HEK293 (cell line): ENCODE data around the gene DBX1.

Experiments used
- CTCF ChIA-PET: fragments of 350-600 bp; formaldehyde crosslinking; extraction: SDS; loops from one replicate; lab custom pipeline; 2021; ENCODE audit warnings: antibody characterized with exemption; lab: Yijun Ruan, JAX
- POLR2A ChIA-PET: fragments of 300-600 bp; formaldehyde crosslinking; extraction: SDS; loops from one replicate; lab custom pipeline; 2020; ENCODE audit warnings: antibody characterized with exemption, inconsistent platforms; lab: Yijun Ruan, JAX
- H3K27ac ChIP-seq: fragments of 200-500 bp; sonication (Bioruptor generic); 2 replicates; pipeline ENCODE4 v1.5.1; 2014; ENCODE audit warnings: low read depth, low read length, control low read depth, inconsistent platforms; ENCODE audit errors: extremely low read depth
- H3K36me3 ChIP-seq, 2 experiments: fragments of 200-500 bp in 1 of 2; sonication (Bioruptor generic) in 1 of 2; 1 replicate in 1 of 2; 2 replicates in 1 of 2; pipeline ENCODE4 v1.5.1; 2014 to 2017; ENCODE audit warnings: inconsistent platforms in 2 of 2, low read length in 2 of 2; ENCODE audit not compliant: control insufficient read depth in 2 of 2, insufficient read depth in 1 of 2
- H3K4me1 ChIP-seq: fragments of 200-500 bp; sonication (Bioruptor generic); 2 replicates; pipeline ENCODE4 v1.5.1; 2014; ENCODE audit warnings: mild to moderate bottlenecking, low read length, inconsistent platforms; ENCODE audit not compliant: control insufficient read depth, insufficient read depth
- H3K4me3 ChIP-seq: 2 replicates; pipeline ENCODE4 v1.5.1; 2011; ENCODE audit warnings: low read depth, mild to moderate bottlenecking, control low read depth, low read length, moderate library complexity
- H3K9me3 ChIP-seq: fragments of 200-500 bp; sonication (Bioruptor generic); 2 replicates; pipeline ENCODE4 v1.5.1; 2014; ENCODE audit warnings: low read depth, low read length, inconsistent platforms; ENCODE audit not compliant: control insufficient read depth, insufficient read depth
- GFI1B ChIP-seq: fragments of 450-650 bp; formaldehyde crosslinking; IDR thresholded peaks from 2 replicates; pipeline ENCODE4 v1.5.1; 2016; ENCODE audit warnings: missing biosample characterization, missing genetic modification characterization
- HOXD13 ChIP-seq: sonication (generic); formaldehyde crosslinking; IDR thresholded peaks from 2 replicates; pipeline ENCODE4 v1.8.0; 2022; ENCODE audit warnings: missing genetic modification reagents, borderline replicate concordance
- KLF8 ChIP-seq: fragments of 450-650 bp; formaldehyde crosslinking; IDR thresholded peaks from 2 replicates; pipeline ENCODE4 v1.5.1; 2016; ENCODE audit warnings: missing biosample characterization, missing genetic modification characterization
- REPIN1 ChIP-seq: fragments of 450-650 bp; formaldehyde crosslinking; IDR thresholded peaks from 2 replicates; pipeline ENCODE4 v1.5.1; 2017; ENCODE audit warnings: missing biosample characterization, missing genetic modification characterization, low read depth
- SETDB1 ChIP-seq: IDR thresholded peaks from one replicate; pipeline ENCODE4 v1.6.1; 2017; ENCODE audit warnings: mild to moderate bottlenecking, low read length, moderate library complexity, mixed read lengths; ENCODE audit not compliant: insufficient read length
- YY1 ChIP-seq: fragments of 450-650 bp; formaldehyde crosslinking; IDR thresholded peaks from 2 replicates; pipeline ENCODE4 v1.5.1; 2018; ENCODE audit warnings: missing biosample characterization, missing genetic modification characterization
- ZBTB48 ChIP-seq: fragments of 450-650 bp; formaldehyde crosslinking; IDR thresholded peaks from 2 replicates; pipeline ENCODE4 v1.5.1; 2016; ENCODE audit warnings: missing biosample characterization, missing genetic modification characterization
- ZFP3 ChIP-seq: fragments of 450-650 bp; formaldehyde crosslinking; IDR thresholded peaks from 2 replicates; pipeline ENCODE4 v1.5.1; 2016; ENCODE audit warnings: low read depth, missing biosample characterization, missing genetic modification characterization
- ZNF10 ChIP-seq: fragments of 450-650 bp; formaldehyde crosslinking; IDR thresholded peaks from 2 replicates; pipeline ENCODE4 v1.5.1; 2017; ENCODE audit warnings: missing biosample characterization, missing genetic modification characterization
- ZNF214 ChIP-seq: fragments of 450-650 bp; formaldehyde crosslinking; IDR thresholded peaks from 2 replicates; pipeline ENCODE4 v1.5.1; 2017; ENCODE audit warnings: missing biosample characterization, mild to moderate bottlenecking, missing genetic modification characterization, borderline replicate concordance
- ZNF23 ChIP-seq: fragments of 450-650 bp; formaldehyde crosslinking; IDR thresholded peaks from 2 replicates; pipeline ENCODE4 v1.5.1; 2016; ENCODE audit warnings: missing biosample characterization, missing genetic modification characterization, borderline replicate concordance
- ZNF274 ChIP-seq, 2 experiments: fragments of 200-500 bp in 1 of 2; fragments of 450-650 bp in 1 of 2; sonication (Bioruptor generic) in 1 of 2; formaldehyde crosslinking in 1 of 2; IDR thresholded peaks; 2 replicates each; pipeline versions ENCODE4 v1.5.1 to v1.6.1; 2014 to 2016; ENCODE audit warnings: borderline replicate concordance in 1 of 2, inconsistent platforms in 1 of 2, low read length in 1 of 2, missing biosample characterization in 1 of 2, missing genetic modification characterization in 1 of 2
- ZNF549 ChIP-seq: fragments of 450-650 bp; IDR thresholded peaks from 2 replicates; pipeline ENCODE4 v1.5.1; 2018; ENCODE audit warnings: missing biosample characterization, missing genetic modification characterization, mild to moderate bottlenecking, inconsistent platforms, moderate library complexity
- ZNF701 ChIP-seq: fragments of 450-650 bp; formaldehyde crosslinking; IDR thresholded peaks from 2 replicates; pipeline ENCODE4 v1.5.1; 2016; ENCODE audit warnings: missing biosample characterization, missing genetic modification characterization
- ZNF785 ChIP-seq: fragments of 450-650 bp; formaldehyde crosslinking; IDR thresholded peaks from 2 replicates; pipeline ENCODE4 v1.5.1; 2016; ENCODE audit warnings: missing biosample characterization, missing genetic modification characterization
- TF ChIP-seq, protein P1 (sequence below): fragments of 450-650 bp; formaldehyde crosslinking; IDR thresholded peaks from 2 replicates; pipeline ENCODE4 v1.5.1; 2016; ENCODE audit warnings: missing biosample characterization, missing genetic modification characterization, low read depth
- TF ChIP-seq, protein P2 (sequence below): fragments of 450-650 bp; formaldehyde crosslinking; IDR thresholded peaks from 2 replicates; pipeline ENCODE4 v1.5.0; 2017; ENCODE audit warnings: missing biosample characterization, missing genetic modification characterization, borderline replicate concordance
- TF ChIP-seq, protein P3 (sequence below): sonication (generic); formaldehyde crosslinking; IDR thresholded peaks from 2 replicates; pipeline ENCODE4 v1.8.1; 2022; ENCODE audit warnings: mild to moderate bottlenecking, moderate library complexity, missing genetic modification reagents

Gene DBX1

DNA sequence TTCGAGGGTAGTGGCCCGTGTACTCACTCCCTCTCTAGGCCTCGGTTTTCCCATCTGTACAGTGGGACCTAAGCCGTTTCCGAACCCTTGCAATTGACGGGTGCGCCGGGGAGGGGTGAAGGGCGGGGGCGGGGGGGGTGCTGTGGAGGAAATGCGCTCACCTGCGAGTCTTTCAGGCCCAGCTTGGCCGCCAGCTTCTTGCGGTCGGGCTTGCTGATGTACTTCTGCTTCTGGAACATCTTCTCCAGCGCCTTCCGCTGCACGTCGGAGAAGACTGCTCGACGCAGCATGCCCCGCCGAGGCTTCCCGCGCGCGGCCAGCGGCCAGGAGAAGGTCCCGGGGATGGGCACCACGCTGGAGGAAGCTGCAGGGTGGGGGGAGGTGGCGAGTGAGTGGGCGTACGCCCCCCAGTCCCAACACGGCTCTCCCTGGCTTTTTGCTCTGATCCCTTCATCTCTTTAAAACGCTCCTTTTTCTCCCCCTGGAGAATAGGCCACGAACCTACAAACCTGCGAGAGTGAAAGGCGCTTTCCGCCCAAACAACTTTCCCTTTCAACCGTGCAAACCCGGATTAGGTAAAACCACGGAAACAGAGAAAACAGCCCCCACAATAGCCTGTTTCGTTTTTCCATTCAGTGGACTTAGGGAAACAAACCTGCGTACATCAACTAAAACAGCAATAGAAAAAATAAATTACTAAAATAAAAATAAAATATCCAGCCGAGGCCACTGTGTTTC lies 3.2 kb downstream of the DBX1 start (continued):
- TF ChIP-seq ZNF10 (tag by site-specific recombination) = no peak
- no peak for TF ChIP-seq ZNF23 (tag by site-specific recombination)
- no peak for TF ChIP-seq ZBTB48 (tag by site-specific recombination)
- TF ChIP-seq, protein P1, sequence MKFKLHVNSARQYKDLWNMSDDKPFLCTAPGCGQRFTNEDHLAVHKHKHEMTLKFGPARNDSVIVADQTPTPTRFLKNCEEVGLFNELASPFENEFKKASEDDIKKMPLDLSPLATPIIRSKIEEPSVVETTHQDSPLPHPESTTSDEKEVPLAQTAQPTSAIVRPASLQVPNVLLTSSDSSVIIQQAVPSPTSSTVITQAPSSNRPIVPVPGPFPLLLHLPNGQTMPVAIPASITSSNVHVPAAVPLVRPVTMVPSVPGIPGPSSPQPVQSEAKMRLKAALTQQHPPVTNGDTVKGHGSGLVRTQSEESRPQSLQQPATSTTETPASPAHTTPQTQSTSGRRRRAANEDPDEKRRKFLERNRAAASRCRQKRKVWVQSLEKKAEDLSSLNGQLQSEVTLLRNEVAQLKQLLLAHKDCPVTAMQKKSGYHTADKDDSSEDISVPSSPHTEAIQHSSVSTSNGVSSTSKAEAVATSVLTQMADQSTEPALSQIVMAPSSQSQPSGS (tag by site-specific recombination) = no peak

DNA sequence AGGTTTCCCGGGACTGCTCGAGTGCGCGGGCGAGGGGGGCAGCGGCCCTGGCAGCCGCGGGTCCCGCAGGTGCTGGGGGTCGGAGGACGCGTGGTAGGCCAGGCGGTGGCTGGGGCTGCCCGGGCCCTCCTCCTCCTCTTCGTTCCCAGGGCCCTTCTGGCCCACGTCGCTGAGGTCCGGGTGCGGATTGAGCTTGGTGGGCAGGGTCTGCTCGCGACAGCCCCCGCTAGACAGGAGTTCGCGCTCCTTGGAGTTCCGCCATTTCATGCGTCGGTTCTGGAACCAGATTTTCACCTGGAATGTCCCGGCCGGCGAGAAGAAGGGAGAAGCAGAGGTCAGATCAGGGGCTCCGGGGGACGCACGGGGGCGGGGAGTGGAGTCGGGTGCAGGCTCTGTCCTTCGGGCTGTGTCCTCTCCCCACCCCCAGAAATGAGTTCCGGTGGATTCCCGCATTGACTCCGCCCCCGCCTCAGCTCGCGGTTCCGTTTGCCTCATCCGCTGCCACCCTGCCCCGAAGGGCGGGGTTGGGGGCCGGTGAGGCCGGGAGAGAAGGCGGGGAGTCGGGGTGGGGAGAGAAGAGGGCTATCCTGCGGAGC lies 3.9 kb downstream of the DBX1 start:
- POLR2A ChIA-PET = no interaction called here
- Histone ChIP-seq H3K27ac (no peak overlapping the region), H3K4me1 (no peaks in the 10 kb centered on the region; the same call in 1 of the 2 replicates), H3K4me3 (no peak overlapping the region), H3K9me3 (no peaks in the 10 kb centered on the region), H3K36me3 (no peaks in the 10 kb centered on the region)
- TF ChIP-seq ZNF785 (tag by site-specific recombination) (no peak), ZNF701 (tag by site-specific recombination) (no peak), ZNF214 (tag by site-specific recombination) (no peak), SETDB1 (no peak), REPIN1 (no peak), ZNF549 (tag by site-specific recombination) (no peak), YY1 (no peak), GFI1B (tag by site-specific recombination) (no peak), ZNF274 (IDR thresholded peaks at IDR 0.05; ENCODE audit: low read length) (no peak), ZNF274 (tag by site-specific recombination; IDR thresholded peaks at IDR 0.05; ENCODE audit: borderline replicate concordance) (no peak), KLF8 (tag by site-specific recombination) (no peak), ZFP3 (tag by site-specific recombination) (no peak), HOXD13 (CRISPR knock-in tag) (no peak)
- TF ChIP-seq, protein P2, sequence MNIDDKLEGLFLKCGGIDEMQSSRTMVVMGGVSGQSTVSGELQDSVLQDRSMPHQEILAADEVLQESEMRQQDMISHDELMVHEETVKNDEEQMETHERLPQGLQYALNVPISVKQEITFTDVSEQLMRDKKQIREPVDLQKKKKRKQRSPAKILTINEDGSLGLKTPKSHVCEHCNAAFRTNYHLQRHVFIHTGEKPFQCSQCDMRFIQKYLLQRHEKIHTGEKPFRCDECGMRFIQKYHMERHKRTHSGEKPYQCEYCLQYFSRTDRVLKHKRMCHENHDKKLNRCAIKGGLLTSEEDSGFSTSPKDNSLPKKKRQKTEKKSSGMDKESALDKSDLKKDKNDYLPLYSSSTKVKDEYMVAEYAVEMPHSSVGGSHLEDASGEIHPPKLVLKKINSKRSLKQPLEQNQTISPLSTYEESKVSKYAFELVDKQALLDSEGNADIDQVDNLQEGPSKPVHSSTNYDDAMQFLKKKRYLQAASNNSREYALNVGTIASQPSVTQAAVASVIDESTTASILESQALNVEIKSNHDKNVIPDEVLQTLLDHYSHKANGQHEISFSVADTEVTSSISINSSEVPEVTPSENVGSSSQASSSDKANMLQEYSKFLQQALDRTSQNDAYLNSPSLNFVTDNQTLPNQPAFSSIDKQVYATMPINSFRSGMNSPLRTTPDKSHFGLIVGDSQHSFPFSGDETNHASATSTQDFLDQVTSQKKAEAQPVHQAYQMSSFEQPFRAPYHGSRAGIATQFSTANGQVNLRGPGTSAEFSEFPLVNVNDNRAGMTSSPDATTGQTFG (tag by site-specific recombination) = no peak
- TF ChIP-seq, protein P3, sequence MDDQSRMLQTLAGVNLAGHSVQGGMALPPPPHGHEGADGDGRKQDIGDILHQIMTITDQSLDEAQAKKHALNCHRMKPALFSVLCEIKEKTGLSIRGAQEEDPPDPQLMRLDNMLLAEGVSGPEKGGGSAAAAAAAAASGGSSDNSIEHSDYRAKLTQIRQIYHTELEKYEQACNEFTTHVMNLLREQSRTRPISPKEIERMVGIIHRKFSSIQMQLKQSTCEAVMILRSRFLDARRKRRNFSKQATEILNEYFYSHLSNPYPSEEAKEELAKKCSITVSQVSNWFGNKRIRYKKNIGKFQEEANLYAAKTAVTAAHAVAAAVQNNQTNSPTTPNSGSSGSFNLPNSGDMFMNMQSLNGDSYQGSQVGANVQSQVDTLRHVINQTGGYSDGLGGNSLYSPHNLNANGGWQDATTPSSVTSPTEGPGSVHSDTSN (CRISPR knock-in tag) = no peak
- CTCF ChIA-PET = no interaction called here
